ENCODE measurements around the gene TOMM40. TPM values are rescaled to one million over a fixed set of nuclear protein-coding genes. Genes with fewer than 3 reads are reported as not detected.

Gene TOMM40
- total and polyA plus RNA-seq, 2 of the 13 experiments (the other 11 are each of a cell fraction or from before 2014, with no cell fraction given), result 72.0 to 110 TPM

DNA sequence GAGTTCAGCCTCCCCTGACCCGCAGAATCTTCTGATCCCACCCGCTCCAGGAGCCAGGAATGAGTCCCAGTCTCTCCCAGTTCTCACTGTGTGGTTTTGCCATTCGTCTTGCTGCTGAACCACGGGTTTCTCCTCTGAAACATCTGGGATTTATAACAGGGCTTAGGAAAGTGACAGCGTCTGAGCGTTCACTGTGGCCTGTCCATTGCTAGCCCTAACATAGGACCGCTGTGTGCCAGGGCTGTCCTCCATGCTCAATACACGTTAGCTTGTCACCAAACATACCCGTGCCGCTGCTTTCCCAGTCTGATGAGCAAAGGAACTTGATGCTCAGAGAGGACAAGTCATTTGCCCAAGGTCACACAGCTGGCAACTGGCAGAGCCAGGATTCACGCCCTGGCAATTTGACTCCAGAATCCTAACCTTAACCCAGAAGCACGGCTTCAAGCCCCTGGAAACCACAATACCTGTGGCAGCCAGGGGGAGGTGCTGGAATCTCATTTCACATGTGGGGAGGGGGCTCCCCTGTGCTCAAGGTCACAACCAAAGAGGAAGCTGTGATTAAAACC, 13.5 kb downstream of the TOMM40 start (continued):
- TF ChIP-seq, protein P1, sequence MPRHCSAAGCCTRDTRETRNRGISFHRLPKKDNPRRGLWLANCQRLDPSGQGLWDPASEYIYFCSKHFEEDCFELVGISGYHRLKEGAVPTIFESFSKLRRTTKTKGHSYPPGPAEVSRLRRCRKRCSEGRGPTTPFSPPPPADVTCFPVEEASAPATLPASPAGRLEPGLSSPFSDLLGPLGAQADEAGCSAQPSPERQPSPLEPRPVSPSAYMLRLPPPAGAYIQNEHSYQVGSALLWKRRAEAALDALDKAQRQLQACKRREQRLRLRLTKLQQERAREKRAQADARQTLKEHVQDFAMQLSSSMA (CRISPR knock-in tag; IDR thresholded peaks at IDR 0.05), result 0 out of 2 replicates have a peak, but pooled peaks have one; percentile 34
- 0 out of 2 replicates have a peak, but pooled peaks have one; percentile 23 for TF ChIP-seq PATZ1 (CRISPR knock-in tag; IDR thresholded peaks at IDR 0.05)
- peak; percentile 5; the same call in 1 of the 2 replicates for TF ChIP-seq SNAI1 (CRISPR knock-in tag; IDR thresholded peaks at IDR 0.05; ENCODE audit: borderline replicate concordance)
- peak; percentile 37; the same call in 1 of the 2 replicates for TF ChIP-seq RAD21 (CRISPR knock-in tag; IDR thresholded peaks at IDR 0.05)
- TF ChIP-seq, protein P2, sequence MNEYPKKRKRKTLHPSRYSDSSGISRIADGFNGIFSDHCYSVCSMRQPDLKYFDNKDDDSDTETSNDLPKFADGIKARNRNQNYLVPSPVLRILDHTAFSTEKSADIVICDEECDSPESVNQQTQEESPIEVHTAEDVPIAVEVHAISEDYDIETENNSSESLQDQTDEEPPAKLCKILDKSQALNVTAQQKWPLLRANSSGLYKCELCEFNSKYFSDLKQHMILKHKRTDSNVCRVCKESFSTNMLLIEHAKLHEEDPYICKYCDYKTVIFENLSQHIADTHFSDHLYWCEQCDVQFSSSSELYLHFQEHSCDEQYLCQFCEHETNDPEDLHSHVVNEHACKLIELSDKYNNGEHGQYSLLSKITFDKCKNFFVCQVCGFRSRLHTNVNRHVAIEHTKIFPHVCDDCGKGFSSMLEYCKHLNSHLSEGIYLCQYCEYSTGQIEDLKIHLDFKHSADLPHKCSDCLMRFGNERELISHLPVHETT (CRISPR knock-in tag; conservative IDR thresholded peaks at IDR 0.05), result no peak
- no peak for TF ChIP-seq ZBTB40 (IDR thresholded peaks at IDR 0.05)
- TF ChIP-seq ZBTB40 (CRISPR knock-in tag; IDR thresholded peaks at IDR 0.05), result 0 out of 2 replicates have a peak, but pooled peaks have one; percentile 2
- TF ChIP-seq FOXA3 (CRISPR knock-in tag; IDR thresholded peaks at IDR 0.05), result no peak
- no peak for TF ChIP-seq YEATS4 (CRISPR knock-in tag; IDR thresholded peaks at IDR 0.05; ENCODE audit: borderline replicate concordance)
- no peak for TF ChIP-seq MED1 (CRISPR knock-in tag; IDR thresholded peaks at IDR 0.05)
- TF ChIP-seq RXRA (CRISPR knock-in tag; IDR thresholded peaks at IDR 0.05), result 0 out of 2 replicates have a peak, but pooled peaks have one; percentile 44
- TF ChIP-seq KDM3A (CRISPR knock-in tag; IDR thresholded peaks at IDR 0.05; ENCODE audit: low read depth), result no peak
- peak; percentile 89 for TF ChIP-seq ZMYM3 (CRISPR knock-in tag; IDR thresholded peaks at IDR 0.05)
- 0 out of 2 replicates have a peak, but pooled peaks have one; percentile 48 for TF ChIP-seq ZNF550 (CRISPR knock-in tag; IDR thresholded peaks at IDR 0.05; ENCODE audit: borderline replicate concordance)
- TF ChIP-seq ZNF792 (CRISPR knock-in tag; IDR thresholded peaks at IDR 0.05), result no peak

Measured in HepG2 (cell line).